Activated naive CD4-positive, alpha-beta T cell treated with anti-CD3 and anti-CD28 coated beads, Interleukin-2, amount 50 U/mL, for 24 hours (primary cell): ENCODE data around the gene MAP3K19.
"Not testable (repeated sequence)": the region's sequence is repeated elsewhere in the genome, so short reads cannot be mapped to it uniquely, and the experiment has no call there.

Experiments used
- H3K27ac Mint-ChIP-seq: one replicate; pipeline ENCODE4 v1.8.0; 2021; ENCODE audit warnings: mild to moderate bottlenecking, mixed read lengths
- H3K27me3 Mint-ChIP-seq: one replicate; pipeline ENCODE4 v1.8.0; 2021; ENCODE audit warnings: mixed read lengths
- H3K36me3 Mint-ChIP-seq: one replicate; pipeline ENCODE4 v1.8.0; 2021; ENCODE audit warnings: mixed read lengths
- H3K4me1 Mint-ChIP-seq: one replicate; pipeline ENCODE4 v1.8.0; 2021; ENCODE audit warnings: mixed read lengths
- H3K4me3 Mint-ChIP-seq: one replicate; pipeline ENCODE4 v1.8.0; 2021; ENCODE audit warnings: mild to moderate bottlenecking, mixed read lengths
- H3K9me3 Mint-ChIP-seq: one replicate; pipeline ENCODE4 v1.8.0; 2021; ENCODE audit warnings: mixed read lengths

The MAP3K19 gene, protein sequence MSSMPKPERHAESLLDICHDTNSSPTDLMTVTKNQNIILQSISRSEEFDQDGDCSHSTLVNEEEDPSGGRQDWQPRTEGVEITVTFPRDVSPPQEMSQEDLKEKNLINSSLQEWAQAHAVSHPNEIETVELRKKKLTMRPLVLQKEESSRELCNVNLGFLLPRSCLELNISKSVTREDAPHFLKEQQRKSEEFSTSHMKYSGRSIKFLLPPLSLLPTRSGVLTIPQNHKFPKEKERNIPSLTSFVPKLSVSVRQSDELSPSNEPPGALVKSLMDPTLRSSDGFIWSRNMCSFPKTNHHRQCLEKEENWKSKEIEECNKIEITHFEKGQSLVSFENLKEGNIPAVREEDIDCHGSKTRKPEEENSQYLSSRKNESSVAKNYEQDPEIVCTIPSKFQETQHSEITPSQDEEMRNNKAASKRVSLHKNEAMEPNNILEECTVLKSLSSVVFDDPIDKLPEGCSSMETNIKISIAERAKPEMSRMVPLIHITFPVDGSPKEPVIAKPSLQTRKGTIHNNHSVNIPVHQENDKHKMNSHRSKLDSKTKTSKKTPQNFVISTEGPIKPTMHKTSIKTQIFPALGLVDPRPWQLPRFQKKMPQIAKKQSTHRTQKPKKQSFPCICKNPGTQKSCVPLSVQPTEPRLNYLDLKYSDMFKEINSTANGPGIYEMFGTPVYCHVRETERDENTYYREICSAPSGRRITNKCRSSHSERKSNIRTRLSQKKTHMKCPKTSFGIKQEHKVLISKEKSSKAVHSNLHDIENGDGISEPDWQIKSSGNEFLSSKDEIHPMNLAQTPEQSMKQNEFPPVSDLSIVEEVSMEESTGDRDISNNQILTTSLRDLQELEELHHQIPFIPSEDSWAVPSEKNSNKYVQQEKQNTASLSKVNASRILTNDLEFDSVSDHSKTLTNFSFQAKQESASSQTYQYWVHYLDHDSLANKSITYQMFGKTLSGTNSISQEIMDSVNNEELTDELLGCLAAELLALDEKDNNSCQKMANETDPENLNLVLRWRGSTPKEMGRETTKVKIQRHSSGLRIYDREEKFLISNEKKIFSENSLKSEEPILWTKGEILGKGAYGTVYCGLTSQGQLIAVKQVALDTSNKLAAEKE (N-terminal part only)

DNA sequence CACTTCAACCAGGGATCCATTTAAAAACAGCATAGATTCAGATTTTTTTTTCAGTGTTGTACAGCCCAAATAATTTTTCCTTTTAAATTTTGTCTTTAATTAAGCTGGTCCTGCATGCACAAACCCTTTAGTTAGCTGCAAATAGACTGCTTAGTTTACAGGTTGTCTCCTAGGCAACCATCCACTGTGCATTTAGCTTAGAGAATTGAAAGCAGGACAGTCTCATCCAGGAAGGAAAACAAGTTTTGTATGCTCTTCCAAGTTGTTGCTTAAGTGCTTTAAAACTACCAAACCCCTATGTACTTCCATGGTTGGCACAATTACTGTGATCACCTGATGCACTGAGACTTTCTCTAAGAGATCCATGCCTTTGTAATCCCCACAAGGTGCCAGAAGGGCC lies at the start of gene MAP3K19:
Gene MAP3K19 (minus strand): TSS at position 148 of the 400 bp plus-strand sequence. CDS start 22,800 bp downstream, outside the sequence.
- Mint-ChIP-seq H3K4me1 (peaks cover 17% of the 10 kb centered on the region), H3K27ac (no peak within 1 kb of the TSS), H3K27me3 (no peaks in the 10 kb centered on the region), H3K9me3 (no peaks in the 10 kb centered on the region), H3K36me3 (no peaks in the 10 kb centered on the region), H3K4me3 (peak within 1 kb of the TSS; percentile 30)

DNA sequence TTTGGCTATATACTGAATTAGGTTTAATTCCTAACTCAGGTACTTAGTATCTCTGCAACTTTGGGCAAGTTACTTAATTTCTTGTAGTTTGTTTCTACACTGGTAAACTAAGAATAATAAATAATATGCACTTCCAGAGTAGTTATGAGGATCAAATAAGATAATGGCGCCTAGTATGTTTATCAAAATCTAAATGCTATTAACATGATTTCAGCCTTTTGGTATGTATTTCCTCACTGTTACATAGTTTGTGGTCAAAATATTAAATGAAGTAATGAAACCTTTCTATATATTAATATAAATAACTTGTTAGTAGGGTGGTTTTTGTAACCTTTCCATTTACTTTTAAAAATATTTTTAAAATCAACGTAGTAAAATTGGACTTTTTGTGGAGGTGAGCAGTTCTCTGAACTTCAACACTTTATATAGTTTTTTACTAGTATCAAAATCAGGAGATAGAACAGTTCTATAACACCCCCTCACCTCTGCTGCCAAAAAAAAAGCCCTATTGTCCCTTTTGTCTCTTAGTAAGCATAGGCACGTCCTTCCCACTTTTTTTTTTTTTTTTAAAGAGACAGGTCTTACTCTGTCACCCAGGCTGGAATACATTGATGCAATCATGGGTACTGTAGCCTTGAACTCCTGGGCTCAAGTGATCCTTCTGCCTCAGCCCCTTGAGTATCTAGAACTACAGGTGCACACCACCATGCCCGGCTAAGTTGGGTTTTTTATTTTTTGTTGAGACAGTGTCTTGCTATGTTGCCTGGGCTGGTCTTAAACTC lies 49.6 kb upstream of the MAP3K19 start:
- no peaks in the 10 kb centered on the region for H3K27me3 Mint-ChIP-seq
- H3K36me3 Mint-ChIP-seq = peaks cover 32% of the 10 kb centered on the region
- H3K27ac Mint-ChIP-seq = no peak overlapping the region
- no peaks in the 10 kb centered on the region for H3K9me3 Mint-ChIP-seq
- peaks cover 30% of the 10 kb centered on the region for H3K4me1 Mint-ChIP-seq
- no peak overlapping the region for H3K4me3 Mint-ChIP-seq

DNA sequence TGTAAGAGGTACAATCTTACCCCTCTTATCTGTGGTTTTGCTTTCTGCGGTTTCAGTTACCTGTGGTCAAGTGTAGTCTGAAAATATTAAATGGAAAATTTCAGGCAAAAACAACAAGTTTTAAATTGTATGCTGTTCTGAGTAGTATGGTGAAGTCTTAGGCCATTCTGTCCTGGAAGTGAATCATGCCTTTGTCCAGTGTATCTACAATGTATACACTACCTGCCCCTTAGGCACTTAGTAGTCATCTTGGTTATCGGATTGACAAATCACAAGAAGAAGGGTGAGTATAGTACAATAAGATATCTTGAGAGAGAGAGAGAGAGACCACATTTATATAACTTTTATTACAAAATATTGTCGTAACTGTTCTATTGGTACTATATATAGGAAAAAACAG lies 48.3 kb upstream of the MAP3K19 start:
- Mint-ChIP-seq H3K4me3 (no peak overlapping the region), H3K27me3 (no peaks in the 10 kb centered on the region), H3K9me3 (no peaks in the 10 kb centered on the region), H3K36me3 (peaks cover 28% of the 10 kb centered on the region), H3K27ac (no peak overlapping the region), H3K4me1 (peaks cover 33% of the 10 kb centered on the region)

DNA sequence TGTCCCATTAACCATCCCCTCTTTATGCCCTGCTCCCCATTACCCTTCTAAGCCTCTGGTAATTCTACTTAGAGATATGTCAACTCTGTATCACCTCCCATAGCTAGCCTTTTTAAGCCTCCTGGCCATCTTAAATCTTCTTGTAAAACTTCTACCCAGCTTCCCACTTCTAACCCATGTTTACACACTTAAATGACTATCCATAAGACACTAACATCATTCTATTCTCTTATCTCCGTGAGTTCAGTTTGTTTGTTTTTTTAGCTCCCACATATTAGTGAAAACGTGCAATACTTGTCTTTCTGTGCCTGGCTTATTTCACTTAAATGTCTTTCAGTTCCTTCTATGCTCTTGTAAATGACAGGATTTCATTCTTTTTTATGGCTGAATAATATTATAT lies 47.3 kb upstream of the MAP3K19 start:
- Mint-ChIP-seq H3K4me3 (no peak overlapping the region), H3K9me3 (peaks cover under 1% of the 10 kb centered on the region), H3K36me3 (peaks cover 28% of the 10 kb centered on the region), H3K27ac (no peak overlapping the region), H3K4me1 (peaks cover 36% of the 10 kb centered on the region), H3K27me3 (no peaks in the 10 kb centered on the region)

DNA sequence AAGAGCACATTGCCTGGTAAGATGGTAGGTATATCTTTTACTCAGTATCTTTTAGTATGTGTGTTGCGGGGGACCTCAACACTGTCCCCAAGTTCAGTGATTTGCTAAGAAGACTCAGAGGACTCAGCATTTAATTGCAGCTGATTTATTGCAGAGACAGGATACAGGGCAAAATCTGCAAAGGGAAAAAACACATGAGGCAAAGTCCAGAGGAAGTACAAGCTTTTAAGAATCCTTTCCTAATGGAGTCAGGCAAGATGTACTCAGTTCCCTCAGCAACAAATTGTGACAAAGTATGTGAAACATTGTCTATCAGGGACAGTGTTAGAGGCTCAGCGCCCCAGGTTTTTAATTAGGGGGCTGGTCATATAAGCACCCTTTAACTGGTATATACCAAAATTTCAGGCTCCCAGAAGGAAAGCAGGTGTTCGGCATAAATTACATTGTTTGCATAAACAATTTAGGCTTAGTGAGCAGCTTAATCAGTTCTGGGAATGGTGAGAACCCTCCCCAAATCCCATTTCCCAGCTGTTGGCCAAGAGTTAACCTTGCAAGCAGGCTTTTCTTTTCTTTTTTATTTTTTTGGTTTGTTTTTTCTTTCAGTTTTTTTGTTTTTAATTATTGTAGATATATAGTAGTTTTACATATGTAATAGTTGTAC lies 46.6 kb upstream of the MAP3K19 start:
- no peaks in the 10 kb centered on the region for H3K27me3 Mint-ChIP-seq
- H3K9me3 Mint-ChIP-seq = peaks cover 6% of the 10 kb centered on the region
- no peak overlapping the region for H3K4me3 Mint-ChIP-seq
- H3K4me1 Mint-ChIP-seq = peaks cover 35% of the 10 kb centered on the region
- peaks cover 32% of the 10 kb centered on the region for H3K36me3 Mint-ChIP-seq
- no peak overlapping the region for H3K27ac Mint-ChIP-seq

DNA sequence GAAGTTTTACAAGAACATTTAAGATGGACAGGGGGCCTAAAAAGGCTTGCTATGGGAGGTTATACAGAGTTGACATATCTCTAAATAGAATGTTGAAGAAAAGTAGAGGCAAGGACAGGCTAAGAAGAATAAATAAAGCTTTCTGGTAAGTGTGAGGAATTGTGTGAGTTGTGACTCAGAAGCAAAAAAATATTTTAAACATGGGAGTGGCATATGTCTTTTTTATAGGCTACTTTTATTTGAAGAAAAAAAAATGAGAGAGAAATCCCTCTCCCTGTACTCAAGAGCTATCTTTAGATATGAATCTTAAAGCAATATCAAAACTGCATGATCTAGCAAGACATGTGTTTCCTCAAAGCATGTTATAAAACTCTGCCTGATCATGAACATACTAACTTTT lies 45.9 kb upstream of the MAP3K19 start:
- Mint-ChIP-seq H3K9me3 (peaks cover 6% of the 10 kb centered on the region), H3K4me1 (peaks cover 33% of the 10 kb centered on the region), H3K36me3 (peaks cover 33% of the 10 kb centered on the region), H3K27ac (no peak overlapping the region), H3K4me3 (no peak overlapping the region), H3K27me3 (no peaks in the 10 kb centered on the region)

DNA sequence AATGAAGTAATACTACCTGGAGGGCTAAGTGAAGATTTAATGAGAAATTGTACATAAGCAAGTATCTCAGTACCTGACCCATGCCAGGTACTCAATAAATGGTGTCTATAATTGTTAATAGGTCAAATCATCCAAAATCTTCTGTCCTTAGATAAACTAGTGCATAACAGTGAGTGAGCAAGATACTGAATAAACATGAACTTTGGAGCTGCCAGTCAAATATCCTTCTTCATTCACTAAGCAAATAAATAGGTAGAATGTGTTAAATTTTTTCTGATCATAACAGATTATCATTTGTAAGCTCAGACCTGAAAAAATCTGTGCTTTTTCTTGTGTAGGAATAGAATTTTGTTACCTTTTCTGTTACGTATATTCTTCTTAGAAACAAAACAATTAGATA lies 44.4 kb upstream of the MAP3K19 start:
- H3K9me3 Mint-ChIP-seq = peaks cover 6% of the 10 kb centered on the region
- no peaks in the 10 kb centered on the region for H3K27me3 Mint-ChIP-seq
- peak overlapping the region; percentile 18 for H3K27ac Mint-ChIP-seq
- H3K36me3 Mint-ChIP-seq = peaks cover 39% of the 10 kb centered on the region
- peaks cover 40% of the 10 kb centered on the region for H3K4me1 Mint-ChIP-seq
- H3K4me3 Mint-ChIP-seq = no peak overlapping the region

DNA sequence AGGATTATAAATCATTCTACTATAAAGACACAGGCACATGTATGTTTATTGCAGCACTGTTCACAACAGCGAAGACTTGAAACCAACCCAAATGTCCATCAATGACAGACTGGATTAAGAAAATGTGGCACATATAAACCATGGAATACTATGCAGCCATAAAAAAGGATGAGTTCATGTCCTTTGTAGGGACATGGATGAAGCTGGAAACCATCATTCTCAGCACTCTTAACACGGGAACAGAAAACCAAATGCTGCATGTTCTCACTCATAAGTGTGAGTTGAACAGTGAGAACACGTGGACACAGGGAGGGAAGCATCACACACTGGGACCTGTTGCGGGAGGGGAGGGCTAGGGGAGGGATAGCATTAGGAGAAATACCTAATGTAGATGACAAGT lies 42.4 kb upstream of the MAP3K19 start:
- Mint-ChIP-seq H3K4me1 (peaks cover 54% of the 10 kb centered on the region), H3K36me3 (peaks cover 43% of the 10 kb centered on the region), H3K27ac (peak overlapping the region; percentile 47)
- not testable (repeated sequence) for H3K4me3 Mint-ChIP-seq, H3K9me3 Mint-ChIP-seq, H3K27me3 Mint-ChIP-seq

DNA sequence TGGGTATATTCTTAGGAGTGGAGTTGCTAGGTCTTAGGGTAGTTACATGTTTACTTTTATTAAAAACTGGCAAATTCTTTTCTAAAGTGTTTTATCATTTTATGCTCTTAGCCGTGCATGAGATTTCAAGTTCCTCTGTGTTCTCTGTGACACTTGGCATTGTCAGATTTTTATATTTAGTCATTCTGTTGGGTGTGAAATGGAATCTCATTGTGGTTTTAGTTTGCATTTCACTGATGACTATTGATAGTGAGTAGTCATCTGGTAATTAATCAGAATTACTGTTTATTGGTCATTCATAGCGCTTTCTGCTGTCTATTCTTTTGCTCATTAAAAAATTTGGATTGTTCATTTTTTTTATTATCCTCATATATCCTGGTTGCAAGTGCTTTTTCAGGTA lies 39.0 kb upstream of the MAP3K19 start:
- Mint-ChIP-seq H3K4me3 (peak overlapping the region; percentile 8), H3K27me3 (no peaks in the 10 kb centered on the region), H3K36me3 (peaks cover 38% of the 10 kb centered on the region), H3K27ac (peak overlapping the region; percentile 76), H3K9me3 (peaks cover 6% of the 10 kb centered on the region), H3K4me1 (peaks cover 49% of the 10 kb centered on the region)

DNA sequence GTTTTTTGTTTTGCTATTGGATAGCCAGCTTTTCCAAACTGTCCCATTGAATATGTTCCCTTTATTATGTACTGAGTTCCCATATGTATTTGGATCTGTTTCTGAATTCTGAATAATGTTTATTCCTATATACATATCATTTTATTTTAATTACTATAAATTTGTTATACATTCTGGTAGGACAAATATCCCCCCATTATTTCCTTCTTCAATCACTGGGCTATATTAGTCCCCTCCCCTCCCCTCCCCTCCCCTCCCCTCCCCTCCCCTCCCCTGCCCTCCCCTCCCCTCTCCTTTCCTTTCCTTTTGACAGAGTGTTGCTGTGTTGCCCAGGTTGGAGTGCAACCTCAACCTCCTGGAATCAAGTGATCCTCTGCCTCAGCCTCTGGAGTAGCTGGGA lies 31.2 kb upstream of the MAP3K19 start:
- H3K27ac Mint-ChIP-seq = no peak overlapping the region
- no peak overlapping the region for H3K4me3 Mint-ChIP-seq
- peaks cover 41% of the 10 kb centered on the region for H3K4me1 Mint-ChIP-seq
- H3K36me3 Mint-ChIP-seq = peaks cover 32% of the 10 kb centered on the region
- no peaks in the 10 kb centered on the region for H3K9me3 Mint-ChIP-seq
- H3K27me3 Mint-ChIP-seq = no peaks in the 10 kb centered on the region

DNA sequence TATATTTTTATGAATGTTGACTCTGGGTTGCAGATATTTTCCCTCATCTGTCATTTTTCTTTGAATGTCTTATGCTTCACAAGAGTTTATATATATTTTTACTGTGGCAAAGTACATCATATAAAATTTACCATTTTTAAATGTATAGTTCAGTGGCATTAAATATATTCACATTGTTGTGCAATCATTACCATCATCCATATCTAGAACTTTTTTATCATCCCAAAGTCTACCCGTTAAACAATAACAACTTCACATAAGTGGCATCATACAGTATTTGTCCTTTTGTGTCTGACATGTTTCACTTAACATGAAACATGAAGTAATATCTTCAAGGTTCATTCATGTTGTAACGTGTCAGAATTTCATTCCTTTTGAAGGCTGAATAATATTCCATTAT lies 29.3 kb upstream of the MAP3K19 start:
- H3K9me3 Mint-ChIP-seq = no peaks in the 10 kb centered on the region
- H3K27ac Mint-ChIP-seq = no peak overlapping the region
- H3K36me3 Mint-ChIP-seq = peaks cover 39% of the 10 kb centered on the region
- no peak overlapping the region for H3K4me3 Mint-ChIP-seq
- H3K4me1 Mint-ChIP-seq = peaks cover 54% of the 10 kb centered on the region
- H3K27me3 Mint-ChIP-seq = no peaks in the 10 kb centered on the region

DNA sequence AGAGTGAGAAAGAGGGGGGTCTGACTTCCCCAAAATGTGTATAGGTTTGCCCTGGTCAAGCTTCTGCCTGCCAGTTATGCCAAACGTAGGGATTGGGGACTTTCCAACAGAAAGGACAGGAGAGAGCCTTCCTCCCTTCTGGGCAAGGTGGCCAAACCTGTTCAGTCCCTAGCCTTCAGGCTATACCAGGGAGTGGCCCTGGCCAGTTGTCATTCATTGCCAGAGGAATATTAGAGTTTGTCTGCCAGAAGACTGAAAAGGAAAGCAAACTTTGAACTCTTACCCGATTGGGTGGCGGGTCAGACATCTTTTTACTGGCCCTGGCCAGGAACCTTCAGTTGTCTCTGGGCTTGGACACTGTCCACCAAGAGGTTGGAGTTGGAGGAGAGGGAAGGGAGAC lies 27.0 kb upstream of the MAP3K19 start:
- Mint-ChIP-seq H3K36me3 (peaks cover 33% of the 10 kb centered on the region), H3K4me3 (no peak overlapping the region), H3K9me3 (no peaks in the 10 kb centered on the region), H3K4me1 (peaks cover 51% of the 10 kb centered on the region), H3K27me3 (no peaks in the 10 kb centered on the region), H3K27ac (peak overlapping the region; percentile 69)

DNA sequence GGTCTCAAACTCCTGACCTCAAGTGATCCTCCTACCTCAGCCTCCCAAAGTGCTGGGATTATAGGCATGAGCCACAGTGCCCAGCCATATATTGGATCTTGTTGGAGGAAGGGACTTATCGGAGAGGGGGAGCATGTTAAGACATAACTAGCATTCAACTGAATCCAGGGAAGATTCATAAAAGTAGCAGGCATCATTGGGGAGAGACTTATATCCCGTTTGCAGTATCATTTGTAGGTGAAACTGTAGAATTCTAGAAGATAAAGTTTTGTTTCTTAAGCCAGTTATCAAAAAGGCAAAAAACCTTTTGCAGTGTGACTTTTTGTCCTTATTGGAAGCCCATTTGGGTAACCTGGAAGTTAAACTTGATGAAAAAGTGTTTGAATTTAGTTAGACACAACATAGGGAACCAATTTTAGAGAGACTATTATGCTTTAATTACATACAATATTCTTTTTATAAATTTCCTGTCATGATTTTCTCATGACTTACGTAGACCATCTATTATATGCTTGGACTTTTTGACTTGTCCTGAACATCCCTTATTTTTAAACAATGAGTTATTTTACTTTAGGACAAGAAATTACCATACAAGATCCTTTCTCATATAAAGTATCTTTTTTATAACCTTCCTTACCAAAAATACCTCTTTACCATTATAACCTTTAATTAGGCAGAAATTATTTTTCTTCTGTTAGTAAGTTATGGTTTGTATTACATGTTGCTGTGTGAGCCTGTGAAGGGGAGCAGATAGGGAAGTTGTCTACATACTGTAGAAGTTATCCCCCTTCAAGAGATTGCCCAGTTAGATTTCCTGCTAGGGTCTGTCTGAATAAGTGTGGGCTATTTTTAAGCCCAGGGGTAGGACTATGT lies 25.1 kb upstream of the MAP3K19 start:
- no peaks in the 10 kb centered on the region for H3K27me3 Mint-ChIP-seq
- peaks cover 49% of the 10 kb centered on the region for H3K4me1 Mint-ChIP-seq
- no peak overlapping the region for H3K4me3 Mint-ChIP-seq
- H3K27ac Mint-ChIP-seq = peak overlapping the region; percentile 63
- H3K9me3 Mint-ChIP-seq = no peaks in the 10 kb centered on the region
- peaks cover 31% of the 10 kb centered on the region for H3K36me3 Mint-ChIP-seq

DNA sequence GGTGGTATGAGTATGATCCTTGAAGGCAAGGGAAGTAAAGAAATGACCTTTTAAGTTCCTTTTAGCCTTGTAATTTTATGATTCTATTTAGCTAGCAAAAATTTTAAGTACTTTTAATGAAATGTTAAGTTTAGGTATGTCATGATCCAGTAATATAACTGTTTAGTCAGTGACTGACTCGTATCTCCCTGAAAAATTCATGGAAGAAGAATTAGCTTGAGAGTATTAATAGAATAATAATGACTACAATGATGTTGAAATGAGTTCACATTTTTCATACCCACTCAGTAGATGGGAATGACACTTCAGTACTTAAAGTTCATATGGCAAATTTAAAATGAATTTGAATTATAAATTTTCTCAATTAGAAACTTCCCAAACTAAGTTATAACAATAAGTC lies 19.5 kb upstream of the MAP3K19 start:
- Mint-ChIP-seq H3K9me3 (no peaks in the 10 kb centered on the region), H3K27ac (no peak overlapping the region), H3K4me3 (no peak overlapping the region), H3K4me1 (peaks cover 70% of the 10 kb centered on the region), H3K36me3 (peaks cover 40% of the 10 kb centered on the region), H3K27me3 (no peaks in the 10 kb centered on the region)
